GM21717 (cell line): ENCODE data around the gene GLT8D1.
A peak's percentile ranks its signal among the peaks of the same experiment; 100 is the strongest.
"Not testable (repeated sequence)": the region's sequence is repeated elsewhere in the genome, so short reads cannot be mapped to it uniquely, and the experiment has no call there.

Source experiments
- ATAC-seq: cut with Tn5 transposase; IDR thresholded peaks from one replicate; pipeline ENCODE4 v1.9.1; 2021; ENCODE audit warnings: mild to moderate bottlenecking, moderate library complexity; ENCODE audit not compliant: unreplicated experiment

Gene GLT8D1

DNA sequence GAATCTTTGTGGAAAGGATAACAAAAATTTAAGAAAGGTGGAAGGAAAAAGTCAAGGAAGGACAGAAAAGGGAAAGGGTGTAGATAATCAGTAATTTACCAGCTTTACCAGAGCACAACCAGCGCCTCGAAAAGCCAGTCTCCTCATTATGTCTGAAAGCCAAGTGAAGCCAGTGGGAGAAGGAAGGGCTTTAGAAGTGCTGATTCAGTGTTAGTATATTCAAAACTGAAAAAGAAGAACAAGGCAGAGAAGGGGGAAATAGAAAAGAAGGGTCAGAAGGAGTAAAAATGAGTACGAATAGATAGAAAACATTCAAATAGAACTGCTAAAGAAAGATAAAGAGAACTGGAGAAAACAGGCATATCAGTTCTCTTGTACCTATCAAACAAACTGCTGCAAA is 24.0 kb downstream of the GLT8D1 start:
- no peak for ATAC-seq

DNA sequence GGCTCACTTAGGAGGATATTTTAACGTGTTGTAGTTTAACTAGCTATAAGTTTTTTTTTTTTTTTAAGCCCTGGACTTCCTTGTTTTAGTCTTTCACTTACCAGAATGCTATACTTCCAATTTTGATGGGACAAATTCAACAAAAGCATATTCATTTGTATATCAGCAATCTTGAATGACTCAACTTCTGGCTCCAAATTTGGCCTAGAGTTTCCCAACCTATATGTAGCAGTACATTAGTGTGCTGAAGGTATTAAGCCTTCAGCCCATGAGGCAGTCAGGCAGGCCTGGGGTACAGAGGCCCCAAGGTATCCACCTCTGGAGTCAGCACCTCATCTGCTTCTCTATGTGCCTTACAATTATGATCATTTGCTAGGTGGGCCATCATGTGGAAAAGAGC is 25.8 kb downstream of the GLT8D1 start:
- no peak for ATAC-seq

DNA sequence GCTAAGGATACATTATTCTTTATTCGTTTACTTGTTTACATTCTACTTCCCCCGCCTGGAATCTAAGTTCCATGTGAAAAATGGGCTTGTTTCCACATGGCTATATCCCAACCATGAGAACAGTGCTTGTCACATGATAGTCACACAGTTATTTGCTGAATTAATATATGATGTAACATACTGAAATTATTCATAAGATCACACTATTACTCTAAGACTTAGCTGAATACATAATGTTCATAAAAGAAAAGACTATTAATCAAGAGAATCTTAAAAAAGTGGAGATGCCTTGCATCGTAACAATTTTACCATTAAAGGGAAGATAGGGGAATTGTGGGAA is 26.4 kb downstream of the GLT8D1 start:
- ATAC-seq, result no peak

DNA sequence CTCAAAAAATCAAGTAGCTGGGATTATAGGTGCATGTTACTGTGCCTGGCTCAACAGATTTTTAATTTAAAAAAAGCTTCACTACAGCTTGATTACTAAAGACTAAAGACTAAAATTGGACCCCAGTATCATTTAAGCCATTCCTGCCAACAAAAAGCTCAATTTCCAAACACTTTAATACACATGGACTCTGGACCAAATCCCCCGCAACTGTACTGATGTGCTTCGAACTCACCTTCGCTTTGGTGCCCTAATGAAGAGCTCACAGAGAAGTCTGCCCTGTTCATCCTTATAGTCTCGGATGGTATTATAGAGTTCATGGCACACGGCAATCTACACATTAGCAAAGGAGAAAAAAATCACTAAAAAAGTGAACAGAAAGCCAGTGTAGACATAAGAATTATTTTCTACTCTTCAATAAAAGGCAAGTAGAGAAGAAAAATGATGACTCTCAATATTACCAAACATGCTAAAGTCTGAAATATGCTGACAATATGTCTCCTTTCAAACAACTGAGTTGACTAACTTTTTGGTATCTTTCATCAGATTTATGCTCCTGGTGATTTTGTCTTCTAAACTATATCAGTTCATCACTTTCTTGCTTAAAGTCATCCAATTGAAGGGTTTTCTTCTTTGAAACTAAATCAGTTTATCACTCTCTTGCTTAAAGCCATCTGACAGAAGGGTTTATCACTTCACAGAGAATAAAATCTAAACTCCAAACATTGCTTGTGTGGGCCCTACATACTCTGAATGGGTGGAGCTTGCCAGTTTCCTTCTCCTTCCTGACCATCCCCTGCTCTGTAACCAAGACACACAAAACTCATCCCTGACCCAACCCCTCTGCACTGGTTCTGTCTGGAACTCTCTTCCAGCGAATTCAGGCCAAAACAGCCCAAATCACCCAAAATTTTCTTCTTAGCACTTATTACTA is 27.1 kb downstream of the GLT8D1 start:
- ATAC-seq, result no peak

DNA sequence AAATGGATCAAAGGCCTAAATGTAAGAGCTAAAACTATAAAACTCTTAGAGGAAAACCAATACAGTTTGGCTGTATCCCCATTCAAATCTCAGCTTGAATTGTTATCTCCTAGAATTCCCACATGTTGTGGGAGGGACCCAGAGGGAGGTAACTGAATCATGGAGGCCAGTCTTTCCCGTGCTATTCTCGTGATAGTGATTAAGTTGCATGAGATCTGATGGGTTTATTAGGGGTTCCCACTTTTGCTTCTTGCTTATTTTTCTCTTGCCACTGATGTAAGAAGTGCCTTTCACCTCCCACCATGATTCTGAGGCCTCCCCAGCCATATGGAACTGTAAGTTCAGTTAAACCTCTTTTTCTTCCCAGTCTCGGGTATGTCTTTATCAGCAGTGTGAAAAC is 29.4 kb downstream of the GLT8D1 start:
- ATAC-seq, result not testable (repeated sequence)

DNA sequence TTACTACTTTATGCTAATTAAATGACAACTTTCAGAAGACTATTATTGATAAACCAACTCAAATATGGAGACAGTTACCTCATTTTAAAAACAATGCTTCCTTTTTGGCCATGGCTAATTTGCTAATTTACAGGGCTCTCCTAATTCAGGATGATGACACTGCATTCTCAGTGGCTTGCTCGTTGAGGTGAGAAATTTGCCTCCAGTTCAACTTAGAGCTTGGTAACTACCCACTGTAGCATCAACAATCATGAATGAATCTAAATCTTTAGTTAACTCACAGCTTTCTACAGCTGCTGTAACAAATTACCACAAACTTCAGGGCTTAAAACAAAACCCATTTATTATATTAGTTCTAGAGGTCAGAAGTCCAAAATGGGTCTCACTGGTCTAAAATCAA is 33.9 kb downstream of the GLT8D1 start:
- no peak for ATAC-seq

DNA sequence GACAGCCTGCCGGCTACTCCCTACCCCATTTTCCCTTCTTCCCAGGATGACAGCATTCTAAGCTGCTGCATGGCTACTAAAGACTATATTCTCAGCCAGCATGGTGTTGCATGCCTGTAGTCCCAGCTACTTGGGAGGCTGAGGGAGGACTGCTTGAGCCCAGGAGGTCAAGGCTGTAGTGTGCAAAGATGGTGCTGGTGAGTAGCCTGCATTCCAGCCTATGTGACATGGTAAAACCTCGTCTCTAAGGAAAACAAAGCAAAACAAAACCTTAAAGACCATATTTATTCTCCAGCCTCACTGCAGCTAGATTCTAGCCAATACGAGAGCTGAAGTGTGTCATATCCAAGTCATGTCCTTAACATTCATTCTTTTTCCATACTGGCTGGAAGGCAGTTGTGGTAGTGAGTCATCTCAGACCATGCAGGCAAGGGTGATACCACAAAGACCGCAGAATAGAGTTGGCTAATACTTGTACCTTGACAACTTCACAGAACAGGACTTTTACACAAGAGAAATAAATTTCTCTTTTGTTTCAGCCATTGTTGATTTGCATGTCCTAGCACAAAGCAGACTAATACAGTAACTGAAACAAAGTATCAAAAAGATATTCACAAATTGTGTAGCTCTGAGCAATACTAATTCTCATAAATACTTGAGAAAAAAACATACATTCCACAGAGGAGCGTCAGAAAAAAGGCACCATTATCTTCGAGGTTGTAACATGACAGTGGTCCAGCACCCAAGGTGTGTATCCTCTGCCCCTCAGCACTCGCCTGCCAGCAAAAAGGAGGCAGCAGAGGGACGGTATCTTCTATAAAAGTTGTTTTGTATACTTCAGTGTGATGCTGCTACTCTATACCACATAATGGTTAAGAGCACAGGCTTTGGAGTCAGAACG is 34.7 kb downstream of the GLT8D1 start:
- peak; percentile 81 for ATAC-seq

DNA sequence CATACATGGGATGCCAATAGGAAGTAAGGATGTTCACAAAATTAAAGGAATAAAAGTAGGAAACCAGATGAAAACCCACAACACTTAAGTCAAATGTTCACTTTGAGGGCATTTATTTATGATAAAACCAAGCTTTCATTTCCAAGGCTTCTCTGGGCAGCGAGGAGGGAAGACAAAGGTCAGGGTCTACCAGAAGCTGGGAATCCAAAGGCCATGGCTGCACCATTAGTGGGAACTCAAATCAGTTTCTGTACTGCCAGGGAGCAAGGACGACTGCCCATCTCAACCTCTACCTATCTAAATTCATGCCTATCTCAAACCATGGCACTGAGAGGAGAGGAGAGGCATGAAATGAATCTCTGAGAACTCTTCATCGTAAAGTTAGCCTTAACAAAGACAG is 42.5 kb downstream of the GLT8D1 start:
- ATAC-seq, result no peak

DNA sequence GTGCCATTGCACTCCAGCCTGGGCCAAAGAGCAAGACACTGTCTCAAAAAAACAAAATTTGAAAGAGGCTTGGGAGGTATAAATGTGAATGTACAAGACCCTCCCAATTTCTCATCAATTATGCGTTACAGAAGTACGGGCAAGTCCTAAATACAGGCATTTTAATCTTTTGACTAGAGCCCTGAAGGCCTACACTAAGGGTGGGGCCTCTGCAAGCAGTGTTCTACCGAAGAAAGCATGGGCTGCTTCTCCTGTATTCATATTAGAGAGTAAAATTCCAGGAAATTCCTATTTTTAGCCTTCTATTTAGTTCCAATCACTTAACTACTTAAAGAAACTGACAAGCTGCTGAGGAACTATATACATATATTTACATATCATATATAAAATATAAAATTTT is 45.5 kb downstream of the GLT8D1 start:
- ATAC-seq, result no peak

DNA sequence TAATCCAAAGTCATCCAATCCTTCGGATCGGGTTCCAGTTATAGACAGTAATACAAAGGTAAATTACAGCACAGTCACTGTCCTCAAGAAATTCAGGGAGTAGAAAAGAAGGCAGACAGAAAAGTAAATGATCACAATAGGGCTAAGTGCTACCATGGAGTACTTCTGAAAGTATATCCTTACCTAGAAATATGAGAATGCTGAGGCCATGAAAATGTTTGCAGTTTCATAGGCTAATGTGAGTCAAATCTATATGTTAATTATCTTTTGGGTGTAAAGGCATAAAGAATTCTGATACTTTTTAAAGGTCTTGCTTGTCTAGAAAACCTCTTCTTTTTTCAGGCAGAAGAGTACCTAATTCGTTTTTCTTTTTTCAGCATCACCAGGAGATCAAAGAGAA is 49.7 kb downstream of the GLT8D1 start:
- ATAC-seq, result no peak

DNA sequence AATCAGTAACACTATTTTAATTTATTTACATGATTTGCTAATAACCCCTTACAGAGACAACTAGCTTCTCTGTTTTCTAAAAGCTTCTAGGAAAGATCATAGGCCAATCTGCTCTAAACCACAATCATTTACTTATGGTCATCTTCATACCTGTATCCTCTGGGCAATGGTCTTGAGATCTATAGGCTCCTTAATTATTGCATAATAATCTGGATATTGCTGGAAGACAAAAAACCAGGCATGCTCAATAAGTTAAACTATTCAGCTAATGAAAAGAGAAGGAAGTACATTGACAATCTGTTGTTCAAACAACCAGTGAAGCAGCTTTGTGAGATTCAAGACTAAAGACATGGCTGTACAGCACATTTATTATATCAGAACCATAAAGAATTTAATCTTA is 54.0 kb downstream of the GLT8D1 start:
- ATAC-seq, result no peak

DNA sequence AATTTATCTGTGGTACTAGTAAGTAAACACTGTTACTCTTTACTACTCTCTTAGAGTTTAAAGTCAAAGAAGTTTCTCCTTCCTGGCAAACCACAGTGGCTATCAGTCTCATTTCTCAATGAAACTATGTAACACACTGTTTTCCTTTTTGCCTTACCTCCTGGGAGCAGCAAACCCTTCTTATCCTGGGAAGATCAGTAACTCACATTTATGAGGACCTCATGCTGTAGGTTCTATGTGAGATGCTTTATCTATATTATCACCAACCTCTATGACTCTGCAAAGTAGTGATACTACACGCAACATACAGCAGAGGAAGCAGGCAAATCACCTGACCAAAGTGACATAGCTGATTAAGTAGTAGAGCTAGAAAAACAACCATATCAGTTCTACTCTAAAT is 55.2 kb downstream of the GLT8D1 start:
- no peak for ATAC-seq

DNA sequence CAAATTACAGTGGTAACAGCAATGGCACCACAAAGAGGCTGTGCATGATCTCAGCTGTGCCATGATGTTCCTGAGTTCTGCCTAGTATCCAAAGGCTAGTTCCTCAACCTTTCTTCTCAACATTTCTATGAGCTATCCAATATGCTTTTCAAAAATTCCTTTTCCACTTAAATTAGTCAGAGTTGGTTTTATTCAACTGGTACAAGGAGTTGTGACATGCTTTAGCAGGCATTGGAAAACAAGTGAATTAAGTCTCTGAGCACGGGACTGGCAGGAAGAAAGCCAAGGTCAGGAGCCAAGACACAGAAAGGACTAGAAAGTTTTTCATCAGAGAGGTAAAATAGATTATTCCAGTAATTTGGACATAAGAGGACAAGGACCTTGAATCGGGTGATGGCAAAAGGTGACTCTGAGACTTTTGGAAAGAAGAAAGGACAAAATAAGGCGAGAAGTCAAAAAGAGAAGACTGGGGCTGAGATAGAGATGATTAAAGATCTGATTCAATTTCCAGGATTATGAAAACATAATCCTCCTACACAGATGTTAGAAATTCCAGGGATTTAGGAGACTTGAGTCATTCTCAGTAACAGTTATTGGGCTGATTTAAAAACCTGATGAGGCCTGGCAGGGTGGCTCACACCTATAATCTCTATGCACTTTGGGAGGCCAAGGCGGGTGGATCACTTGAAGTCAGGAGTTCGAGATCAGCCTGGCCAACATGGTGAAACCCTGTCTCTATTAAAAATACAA is 56.0 kb downstream of the GLT8D1 start:
- no peak for ATAC-seq

DNA sequence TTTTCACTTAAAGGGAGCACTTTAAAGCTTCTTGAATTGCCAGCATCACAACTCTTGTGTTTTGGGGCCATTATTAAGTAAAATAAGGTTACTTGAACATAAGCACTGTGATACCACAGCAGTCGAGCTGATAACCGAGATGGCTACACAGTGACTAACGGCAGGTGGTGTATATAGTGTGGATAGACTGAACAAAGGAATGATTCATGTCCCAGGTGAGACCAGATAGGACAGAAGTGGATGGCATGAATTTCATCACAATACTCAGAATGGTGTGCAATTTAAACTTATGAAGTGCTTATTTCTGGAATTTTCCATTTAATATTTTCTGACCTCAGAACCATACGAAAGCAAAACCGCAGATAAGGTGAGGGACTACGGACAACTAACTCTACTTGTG is 60.0 kb downstream of the GLT8D1 start:
- ATAC-seq, result no peak
